H9 (cell line): Measurements from ENCODE around the gene TMEM245. TPM values are rescaled to one million over a fixed set of nuclear protein-coding genes. Genes with fewer than 3 reads are reported as not detected.

Experiments used
- DNase-seq: peaks from one replicate; pipeline ENCODE4 v3.0.0-alpha.2; 2017
- H2AFZ ChIP-seq: one replicate; pipeline ENCODE4 v1.6.1; 2013; ENCODE audit warnings: mild to moderate bottlenecking, low read length, control low read depth, moderate library complexity
- H2AK5ac ChIP-seq: 2 replicates; pipeline ENCODE4 v1.6.1; 2013; ENCODE audit warnings: low read length, control low read depth, mixed read lengths; ENCODE audit not compliant: insufficient read length
- H2BK120ac ChIP-seq: one replicate; pipeline ENCODE4 v1.6.1; 2013; ENCODE audit warnings: low read depth, mild to moderate bottlenecking, low read length, control low read depth, inconsistent platforms; ENCODE audit not compliant: poor library complexity, severe bottlenecking
- H2BK12ac ChIP-seq: 2 replicates; pipeline ENCODE4 v1.6.1; 2013; ENCODE audit warnings: low read length, control low read depth, mixed read lengths, low read depth; ENCODE audit not compliant: insufficient read length
- H2BK15ac ChIP-seq: 2 replicates; pipeline ENCODE4 v1.6.1; 2013; ENCODE audit warnings: low read depth, low read length, control low read depth
- H2BK20ac ChIP-seq: one replicate; pipeline ENCODE4 v1.6.1; 2013; ENCODE audit warnings: low read depth, mild to moderate bottlenecking, low read length, control low read depth, inconsistent platforms; ENCODE audit not compliant: poor library complexity, severe bottlenecking
- H2BK5ac ChIP-seq: 2 replicates; pipeline ENCODE4 v1.6.1; 2013; ENCODE audit warnings: low read length, control low read depth, mixed read lengths; ENCODE audit not compliant: insufficient read length
- H3K14ac ChIP-seq: 2 replicates; pipeline ENCODE4 v1.6.1; 2013; ENCODE audit warnings: low read length, control low read depth; ENCODE audit not compliant: insufficient read depth
- H3K18ac ChIP-seq: 2 replicates; pipeline ENCODE4 v1.6.1; 2013; ENCODE audit warnings: low read depth, mild to moderate bottlenecking, mixed read lengths, low read length, control low read depth; ENCODE audit not compliant: insufficient read length
- H3K23ac ChIP-seq: 2 replicates; pipeline ENCODE4 v1.6.1; 2013; ENCODE audit warnings: low read length, control low read depth, mixed read lengths, low read depth; ENCODE audit not compliant: insufficient read length
- H3K23me2 ChIP-seq: 2 replicates; pipeline ENCODE4 v1.6.1; 2013; ENCODE audit warnings: low read depth, mild to moderate bottlenecking, mixed read lengths, low read length, control low read depth; ENCODE audit not compliant: insufficient read length, poor library complexity, severe bottlenecking
- H3K27ac ChIP-seq: 2 replicates; pipeline ENCODE4 v1.5.1; 2013; ENCODE audit warnings: low read length, control low read depth, mixed read lengths, low read depth; ENCODE audit not compliant: insufficient read length
- H3K27me3 ChIP-seq: 2 replicates; pipeline ENCODE4 v1.6.1; 2013; ENCODE audit warnings: low read length, control low read depth, inconsistent platforms; ENCODE audit not compliant: insufficient read depth
- H3K4ac ChIP-seq: 2 replicates; pipeline ENCODE4 v1.6.1; 2013; ENCODE audit warnings: low read depth, mild to moderate bottlenecking, control low read depth, inconsistent platforms, low read length, moderate library complexity
- H3K4me1 ChIP-seq: 2 replicates; pipeline ENCODE4 v1.6.1; 2013; ENCODE audit warnings: low read length, control low read depth, inconsistent platforms; ENCODE audit not compliant: insufficient read depth
- H3K4me2 ChIP-seq: 2 replicates; pipeline ENCODE4 v1.6.1; 2013; ENCODE audit warnings: low read length, control low read depth, mixed read lengths; ENCODE audit not compliant: insufficient read length, insufficient read depth
- H3K56ac ChIP-seq: 2 replicates; pipeline ENCODE4 v1.6.1; 2013; ENCODE audit warnings: low read depth, mild to moderate bottlenecking, mixed read lengths, low read length, control low read depth; ENCODE audit not compliant: insufficient read length
- H3K79me1 ChIP-seq: 2 replicates; pipeline ENCODE4 v1.6.1; 2013; ENCODE audit warnings: low read depth, mild to moderate bottlenecking, moderate library complexity, low read length, control low read depth, inconsistent platforms; ENCODE audit not compliant: insufficient read depth, poor library complexity, severe bottlenecking
- H3K79me2 ChIP-seq: 2 replicates; pipeline ENCODE4 v1.6.1; 2013; ENCODE audit warnings: low read length, control low read depth, inconsistent platforms; ENCODE audit not compliant: insufficient read depth
- H3K9ac ChIP-seq: 2 replicates; pipeline ENCODE4 v1.6.1; 2013; ENCODE audit warnings: low read length, control low read depth, mixed read lengths; ENCODE audit not compliant: insufficient read length; ENCODE audit errors: extremely low read depth
- H3K9me3 ChIP-seq: one replicate; pipeline ENCODE4 v1.6.1; 2013; ENCODE audit warnings: low read depth, low read length, inconsistent platforms; ENCODE audit not compliant: control insufficient read depth
- H3T11ph ChIP-seq: one replicate; pipeline ENCODE4 v1.6.1; 2013; ENCODE audit warnings: mild to moderate bottlenecking, low read length, control low read depth, inconsistent platforms
- H4K20me1 ChIP-seq: one replicate; pipeline ENCODE4 v1.6.1; 2013; ENCODE audit not compliant: control insufficient read depth, insufficient read length, insufficient read depth
- H4K5ac ChIP-seq: 2 replicates; pipeline ENCODE4 v1.6.1; 2013; ENCODE audit warnings: low read depth, mild to moderate bottlenecking, mixed read lengths, low read length, control low read depth; ENCODE audit not compliant: insufficient read length
- H4K8ac ChIP-seq: replicated peaks from 2 replicates; pipeline ENCODE4 v1.6.1; 2013; ENCODE audit warnings: low read length, control low read depth, mixed read lengths, low read depth; ENCODE audit not compliant: insufficient read length
- H4K91ac ChIP-seq: 2 replicates; pipeline ENCODE4 v1.6.1; 2013; ENCODE audit warnings: low read depth, mild to moderate bottlenecking, moderate library complexity, mixed read lengths, low read length, control low read depth; ENCODE audit not compliant: insufficient read length
- H3K27ac Mint-ChIP-seq, 3 experiments: 2 replicates in 2 of 3; 3 replicates in 1 of 3; pipeline ENCODE4 v1.8.0; 2020 to 2021; ENCODE audit warnings: mixed read lengths in 3 of 3, mild to moderate bottlenecking in 1 of 3, moderate library complexity in 1 of 3
- H3K27me3 Mint-ChIP-seq: 2 replicates; pipeline ENCODE4 v1.8.0; 2021; ENCODE audit warnings: low read depth, mild to moderate bottlenecking, moderate library complexity, mixed read lengths
- H3K36me3 Mint-ChIP-seq, 3 experiments: 2 replicates in 2 of 3; 3 replicates in 1 of 3; pipeline ENCODE4 v1.8.0; 2020 to 2021; ENCODE audit warnings: low read depth in 3 of 3, mixed read lengths in 3 of 3; ENCODE audit not compliant: insufficient read depth in 1 of 3
- H3K4me1 Mint-ChIP-seq, 2 experiments: 2 replicates each; pipeline ENCODE4 v1.8.0; 2020; ENCODE audit warnings: mixed read lengths in 2 of 2
- H3K4me3 Mint-ChIP-seq, 2 experiments: 2 replicates in 1 of 2; 3 replicates in 1 of 2; pipeline ENCODE4 v1.8.0; 2020 to 2021; ENCODE audit warnings: mild to moderate bottlenecking in 2 of 2, mixed read lengths in 2 of 2, moderate library complexity in 1 of 2
- H3K9me3 Mint-ChIP-seq, 2 experiments: 2 replicates in 1 of 2; 3 replicates in 1 of 2; pipeline ENCODE4 v1.8.0; 2020; ENCODE audit warnings: mild to moderate bottlenecking in 2 of 2, mixed read lengths in 2 of 2, moderate library complexity in 1 of 2
- WGBS: extraction: QIAGEN DNeasy Blood & Tissue Kit; methylation state at CpG from one replicate; pipeline ENCODE4 v1.1.7; 2013; ENCODE audit warnings: missing lambda C conversion rate, low lambda C conversion rate, mixed read lengths; ENCODE audit not compliant: insufficient read length; ENCODE audit errors: extremely low coverage; 5-methylcytosine and 5-hydroxymethylcytosine counted together
- total RNA-seq: library from RNA; stranded (reverse); gene quantifications from 2 replicates; pipeline ENCODE4 v1.2.1, GENCODE V29; 2021
- TF ChIP-seq, protein P1 (sequence below): fragments of 200-600 bp; sonication (generic); conservative IDR thresholded peaks from 3 replicates; pipeline ENCODE4 v1.8.0; 2021; ENCODE audit warnings: antibody characterized with exemption, mild to moderate bottlenecking

Gene TMEM245
- total RNA-seq, 1 experiment from 2014 or later = 37.9 TPM

DNA sequence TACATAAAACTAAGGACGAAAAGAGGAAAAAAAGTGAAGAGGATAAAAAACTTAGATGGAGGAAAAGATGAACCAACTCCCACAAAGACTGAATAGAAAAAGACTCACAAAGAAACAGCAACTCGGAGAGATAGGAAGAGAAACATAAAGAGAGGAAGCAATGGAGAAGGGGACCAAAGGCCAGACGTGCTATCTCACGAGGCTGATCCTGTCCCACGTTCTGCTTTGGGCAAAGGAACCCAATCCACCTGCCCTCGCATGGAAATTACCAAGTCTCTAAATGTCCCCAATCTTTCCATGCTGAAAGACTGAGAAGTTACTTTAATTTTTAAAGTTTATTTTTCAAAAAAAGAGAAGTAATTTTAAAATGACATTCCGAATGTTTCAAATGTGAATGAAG lies 36.6 kb downstream of the TMEM245 start:
- no peak overlapping the region for H3K27ac ChIP-seq
- no peak overlapping the region for H2AFZ ChIP-seq
- Mint-ChIP-seq H3K27me3 (no peaks in the 10 kb centered on the region), H3K4me1 (no peaks in the 10 kb centered on the region), H3K9me3 (no peaks in the 10 kb centered on the region), H3K27ac (peak overlapping the region in 2 of 3 experiments; percentile 32 to 59; a peak in 3 of 7 replicates), H3K4me3 (no peak overlapping the region), H3K36me3 (peaks cover 13 to 60% (median 47%) of the 10 kb centered on the region in 3 experiments; a peak in 6 of 7 replicates)
- H3K79me1 ChIP-seq = no peaks in the 10 kb centered on the region
- WGBS = no CpG with 5 or more reads among the region's 7 CpGs
- H2BK20ac ChIP-seq = no peak overlapping the region
- DNase-seq = no peak
- no peak overlapping the region for H2BK15ac ChIP-seq
- H4K91ac ChIP-seq = no peak overlapping the region
- TF ChIP-seq, protein P1, sequence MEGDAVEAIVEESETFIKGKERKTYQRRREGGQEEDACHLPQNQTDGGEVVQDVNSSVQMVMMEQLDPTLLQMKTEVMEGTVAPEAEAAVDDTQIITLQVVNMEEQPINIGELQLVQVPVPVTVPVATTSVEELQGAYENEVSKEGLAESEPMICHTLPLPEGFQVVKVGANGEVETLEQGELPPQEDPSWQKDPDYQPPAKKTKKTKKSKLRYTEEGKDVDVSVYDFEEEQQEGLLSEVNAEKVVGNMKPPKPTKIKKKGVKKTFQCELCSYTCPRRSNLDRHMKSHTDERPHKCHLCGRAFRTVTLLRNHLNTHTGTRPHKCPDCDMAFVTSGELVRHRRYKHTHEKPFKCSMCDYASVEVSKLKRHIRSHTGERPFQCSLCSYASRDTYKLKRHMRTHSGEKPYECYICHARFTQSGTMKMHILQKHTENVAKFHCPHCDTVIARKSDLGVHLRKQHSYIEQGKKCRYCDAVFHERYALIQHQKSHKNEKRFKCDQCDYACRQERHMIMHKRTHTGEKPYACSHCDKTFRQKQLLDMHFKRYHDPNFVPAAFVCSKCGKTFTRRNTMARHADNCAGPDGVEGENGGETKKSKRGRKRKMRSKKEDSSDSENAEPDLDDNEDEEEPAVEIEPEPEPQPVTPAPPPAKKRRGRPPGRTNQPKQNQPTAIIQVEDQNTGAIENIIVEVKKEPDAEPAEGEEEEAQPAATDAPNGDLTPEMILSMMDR = no peak
- no peaks in the 10 kb centered on the region for H4K20me1 ChIP-seq
- H3K9ac ChIP-seq = no peak overlapping the region
- no peak overlapping the region for H4K5ac ChIP-seq
- H2AK5ac ChIP-seq = no peak overlapping the region
- no peak overlapping the region for H3K14ac ChIP-seq
- H3K4ac ChIP-seq = no peak overlapping the region
- H3K79me2 ChIP-seq = no peaks in the 10 kb centered on the region
- H2BK12ac ChIP-seq = no peak overlapping the region
- no peak overlapping the region for H3K23ac ChIP-seq
- H3K4me2 ChIP-seq = no peak overlapping the region
- no peak overlapping the region for H2BK5ac ChIP-seq
- no peaks in the 10 kb centered on the region for H3K4me1 ChIP-seq
- H2BK120ac ChIP-seq = no peak overlapping the region
- H3K56ac ChIP-seq = no peak overlapping the region
- H3K18ac ChIP-seq = no peak overlapping the region
- H4K8ac ChIP-seq = no peak overlapping the region
- no peaks in the 10 kb centered on the region for H3K9me3 ChIP-seq
- no peaks in the 10 kb centered on the region for H3K23me2 ChIP-seq
- no peak overlapping the region for H3T11ph ChIP-seq
- H3K27me3 ChIP-seq = no peaks in the 10 kb centered on the region
